Activated naive CD4-positive, alpha-beta T cell treated with anti-CD3 and anti-CD28 coated beads, Interleukin-2, amount 10 ng/mL, durations not matched to agents 5 hours and 36 hours (primary cell): ENCODE results near the gene CDC25B. TPM values are rescaled to one million over a fixed set of nuclear protein-coding genes. Genes with fewer than 3 reads are reported as not detected.

ENCODE experiments used
- total RNA-seq, 2 experiments: library from RNA; stranded (reverse); gene quantifications; one replicate each; pipeline ENCODE4 v1.2.3, GENCODE V29; 2021

CDC25B gene
- 100 to 1,000 TPM; 332 to 345 TPM for total RNA-seq

DNA sequence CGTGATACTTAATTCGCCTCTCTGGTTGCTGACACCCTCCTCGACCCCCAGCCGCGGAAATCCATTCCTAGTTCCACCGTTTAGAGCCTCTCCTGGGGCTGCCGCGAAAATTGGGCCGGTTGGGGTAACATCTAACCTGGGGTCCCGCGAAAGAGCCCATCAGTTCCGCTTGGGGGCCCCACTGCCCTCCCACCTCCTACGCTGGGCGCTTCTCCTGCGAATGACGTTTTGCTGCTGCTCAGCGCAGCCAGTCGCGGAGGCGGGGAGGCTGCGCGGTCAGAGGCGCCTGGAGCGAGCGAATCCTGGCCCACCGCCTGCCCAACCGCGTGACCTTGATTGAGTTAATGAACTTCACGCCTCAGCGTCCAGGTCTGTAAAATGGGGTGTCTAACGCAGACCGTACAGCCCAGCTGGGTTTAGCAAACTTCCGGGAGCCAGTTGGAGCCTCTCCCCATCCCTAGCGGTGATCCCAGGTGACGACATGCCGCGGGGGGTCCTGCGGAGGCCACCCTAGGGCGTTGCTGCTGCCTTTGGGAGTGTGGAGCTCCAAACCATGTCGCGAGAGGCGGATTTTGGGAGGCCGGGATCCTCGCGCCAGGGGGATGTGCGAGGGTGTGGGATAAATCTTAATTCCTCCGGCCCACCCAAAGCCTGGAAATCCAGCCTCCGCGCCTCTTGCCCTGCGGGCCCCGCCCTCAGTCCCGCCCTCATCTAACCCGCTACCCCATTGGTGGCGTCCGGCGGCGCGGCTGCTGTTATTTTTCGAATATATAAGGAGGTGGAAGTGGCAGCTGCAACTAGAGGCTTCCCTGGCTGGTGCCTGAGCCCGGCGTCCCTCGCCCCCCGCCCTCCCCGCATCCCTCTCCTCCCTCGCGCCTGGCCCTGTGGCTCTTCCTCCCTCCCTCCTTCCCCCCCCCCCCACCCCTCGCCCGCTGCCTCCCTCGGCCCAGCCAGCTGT lies at the start of gene CDC25B:
CDC25B (plus strand) TSS at position 800 of the 958 bp plus-strand sequence. CDS start 222 bp downstream, outside the sequence.

GRCh38 chr20:3767427-3768341 lies 28.4 kb upstream of the CDC25B start, which contains the start of gene ADISSP:
TSS of gene ADISSP (minus strand) at chr20:3767753. CDS start at chr20:3760100, 7,653 bp downstream.

GRCh38 chr20:3781153-3781910 lies 14.8 kb upstream of the CDC25B start, which contains the start of gene SPEF1:
TSS of gene SPEF1 (minus strand) at chr20:3781448. CDS start at chr20:3781287, 161 bp downstream.

DNA sequence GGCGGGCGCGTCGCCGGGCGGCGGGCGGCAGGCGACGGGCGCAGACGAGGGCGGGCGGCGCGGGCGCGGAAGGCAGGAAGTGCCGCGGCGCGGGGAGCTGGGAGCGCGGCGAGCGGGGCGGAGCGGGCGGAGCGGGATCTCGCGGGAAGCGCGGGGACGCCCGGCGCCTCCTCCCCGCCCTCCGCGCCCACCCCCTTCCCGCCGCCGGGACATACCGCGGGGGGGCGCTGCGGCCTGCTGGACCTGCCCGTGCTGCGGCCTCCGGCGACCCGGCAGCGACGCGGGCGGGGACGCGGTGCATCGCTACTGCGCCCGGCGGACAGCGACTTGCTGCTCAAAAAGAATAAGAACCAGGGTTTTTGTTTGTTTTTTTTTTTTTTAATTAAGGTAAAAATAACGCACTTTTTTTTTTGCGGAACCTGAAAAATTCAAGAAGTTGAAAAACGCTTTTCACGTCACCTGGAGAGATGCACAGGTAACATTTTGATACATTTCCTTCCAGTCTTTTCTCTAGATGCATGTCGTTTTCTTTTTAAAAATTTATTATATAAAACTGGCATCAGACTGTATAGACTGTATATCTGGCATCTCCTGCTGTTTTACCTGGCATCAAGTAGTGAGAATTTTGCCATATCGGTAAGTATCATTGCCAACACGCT lies 9.3 kb upstream of the CDC25B start, which contains the start of gene CENPB:
CENPB (minus strand) TSS at position 76 of the 659 bp plus-strand sequence. CDS start 257 bp downstream, outside the sequence.

DNA sequence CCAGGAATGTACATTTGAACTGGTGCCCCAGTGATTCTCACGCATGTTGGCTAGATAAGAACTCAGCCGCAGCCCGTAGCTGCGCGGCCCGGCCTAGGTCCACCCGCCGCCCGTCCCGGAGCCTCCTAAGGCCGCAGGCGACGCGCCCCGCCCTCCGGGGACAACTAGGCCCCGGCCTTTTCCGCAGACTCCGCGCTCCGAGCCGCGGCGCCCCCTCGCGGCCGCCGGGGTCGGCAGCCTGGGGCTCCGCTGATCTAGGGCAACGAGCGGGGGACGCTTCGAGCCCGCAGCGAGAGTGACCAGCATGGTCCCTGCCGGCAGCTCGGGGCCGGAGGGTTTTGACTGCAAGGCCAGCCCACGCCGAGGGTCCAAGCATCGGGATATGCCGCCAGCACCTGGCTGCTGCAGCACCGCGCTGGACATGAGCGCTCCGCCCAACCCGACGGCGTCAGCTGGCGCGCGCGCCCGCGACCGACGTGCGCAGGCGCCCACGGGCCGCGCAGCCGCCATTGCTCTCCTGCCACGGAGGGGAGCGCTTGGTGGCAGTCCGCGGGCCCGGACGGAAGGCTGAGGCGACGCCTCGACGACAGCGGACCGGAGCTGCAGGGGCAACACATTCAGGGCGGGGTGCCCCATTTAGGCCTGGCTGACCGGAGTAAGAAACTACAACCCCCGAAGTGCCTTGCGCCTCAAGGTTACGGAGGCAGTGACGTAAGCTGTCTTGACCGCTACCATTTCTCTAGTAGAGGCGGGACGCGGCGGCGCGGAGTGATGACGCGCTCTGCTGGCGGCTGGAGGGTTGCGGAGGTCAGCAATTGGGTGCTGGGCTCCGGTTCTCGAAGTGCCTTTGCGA lies 24.2 kb downstream of the CDC25B start, which contains the start of gene AP5S1:
AP5S1 (plus strand) TSS at position 500 of the 853 bp plus-strand sequence. CDS start 1,571 bp downstream, outside the sequence.

GRCh38 chr20:3846740-3847428 lies 50.8 kb downstream of the CDC25B start, which contains the start of gene MAVS:
TSS of gene MAVS (plus strand) at chr20:3846834. CDS start at chr20:3854625, 7,791 bp downstream.

Other genes with a start within 250 kb of the CDC25B start
- not detected for gene GFRA4, start 132.9 kb upstream of the CDC25B start, total RNA-seq
- gene ADAM33, start 114.3 kb upstream of the CDC25B start, total RNA-seq = not detected
- gene SIGLEC1, start 83.7 kb upstream of the CDC25B start, total RNA-seq = not detected
- not detected for gene HSPA12B, start 63.6 kb upstream of the CDC25B start, total RNA-seq
- 10 to 100 TPM; 22.3 to 24.4 TPM for gene ADISSP, start 28.6 kb upstream of the CDC25B start, total RNA-seq
- gene SPEF1, start 14.9 kb upstream of the CDC25B start, total RNA-seq = not detected
- gene CENPB, start 9.6 kb upstream of the CDC25B start, total RNA-seq = 10 to 100 TPM; 60.9 to 62.3 TPM
- gene AP5S1, start 24.2 kb downstream of the CDC25B start, total RNA-seq = 10 to 100 TPM; 13.0 to 13.5 TPM
- 10 to 100 TPM; 35.4 to 36.5 TPM for gene MAVS, start 50.5 kb downstream of the CDC25B start, total RNA-seq
- 10 to 100 TPM; 55.5 to 56.1 TPM for gene PANK2, start 93.1 kb downstream of the CDC25B start, total RNA-seq
- gene RNF24, start 219.2 kb downstream of the CDC25B start, total RNA-seq = 10 to 100 TPM; 12.5 to 13.2 TPM